ENCODE measurements around the gene KCTD6. TPM values are rescaled to one million over a fixed set of nuclear protein-coding genes. Genes with fewer than 3 reads are reported as not detected.

The KCTD6 gene
- total RNA-seq, 4 donors from 2014 or later, result 11.9 to 17.2 (median 14.6) TPM

GRCh38 chr3:58514405-58514804 is 22.5 kb downstream of the KCTD6 start:
- ATAC-seq (ENCODE audit: low FRiP score) (no peak), DNase-seq (ENCODE audit: low spot score) (no peak)
- TF ChIP-seq, protein P1, sequence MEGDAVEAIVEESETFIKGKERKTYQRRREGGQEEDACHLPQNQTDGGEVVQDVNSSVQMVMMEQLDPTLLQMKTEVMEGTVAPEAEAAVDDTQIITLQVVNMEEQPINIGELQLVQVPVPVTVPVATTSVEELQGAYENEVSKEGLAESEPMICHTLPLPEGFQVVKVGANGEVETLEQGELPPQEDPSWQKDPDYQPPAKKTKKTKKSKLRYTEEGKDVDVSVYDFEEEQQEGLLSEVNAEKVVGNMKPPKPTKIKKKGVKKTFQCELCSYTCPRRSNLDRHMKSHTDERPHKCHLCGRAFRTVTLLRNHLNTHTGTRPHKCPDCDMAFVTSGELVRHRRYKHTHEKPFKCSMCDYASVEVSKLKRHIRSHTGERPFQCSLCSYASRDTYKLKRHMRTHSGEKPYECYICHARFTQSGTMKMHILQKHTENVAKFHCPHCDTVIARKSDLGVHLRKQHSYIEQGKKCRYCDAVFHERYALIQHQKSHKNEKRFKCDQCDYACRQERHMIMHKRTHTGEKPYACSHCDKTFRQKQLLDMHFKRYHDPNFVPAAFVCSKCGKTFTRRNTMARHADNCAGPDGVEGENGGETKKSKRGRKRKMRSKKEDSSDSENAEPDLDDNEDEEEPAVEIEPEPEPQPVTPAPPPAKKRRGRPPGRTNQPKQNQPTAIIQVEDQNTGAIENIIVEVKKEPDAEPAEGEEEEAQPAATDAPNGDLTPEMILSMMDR (IDR thresholded peaks at IDR 0.05), result no peak

DNA sequence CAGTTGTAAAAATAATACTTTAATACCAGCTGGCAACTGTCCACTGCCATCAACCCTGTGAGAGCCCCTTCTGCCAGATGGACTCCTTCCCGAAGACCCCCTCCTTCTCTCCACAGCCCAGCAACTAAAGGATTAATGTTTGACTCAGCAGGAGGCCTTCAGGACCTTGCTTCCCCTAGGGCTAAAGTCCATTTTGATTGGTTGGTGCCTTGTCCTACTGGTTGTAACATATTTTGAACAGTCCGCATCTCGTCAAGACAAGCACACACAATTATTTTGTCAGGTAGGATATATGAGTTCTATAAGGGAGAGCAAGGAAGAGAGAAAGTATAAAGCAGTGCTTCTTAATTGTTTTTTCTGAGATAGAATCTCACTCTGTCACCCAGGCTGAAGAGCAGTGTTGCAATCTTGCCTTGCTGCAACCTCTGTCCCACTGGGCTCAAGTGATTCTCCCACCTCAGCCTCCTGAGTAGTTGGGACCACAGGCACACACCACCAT is 26.4 kb downstream of the KCTD6 start:
- TF ChIP-seq, protein P1 (IDR thresholded peaks at IDR 0.05), result no peak
- ATAC-seq (ENCODE audit: low FRiP score) (no peak), DNase-seq (ENCODE audit: low spot score) (no peak)

DNA sequence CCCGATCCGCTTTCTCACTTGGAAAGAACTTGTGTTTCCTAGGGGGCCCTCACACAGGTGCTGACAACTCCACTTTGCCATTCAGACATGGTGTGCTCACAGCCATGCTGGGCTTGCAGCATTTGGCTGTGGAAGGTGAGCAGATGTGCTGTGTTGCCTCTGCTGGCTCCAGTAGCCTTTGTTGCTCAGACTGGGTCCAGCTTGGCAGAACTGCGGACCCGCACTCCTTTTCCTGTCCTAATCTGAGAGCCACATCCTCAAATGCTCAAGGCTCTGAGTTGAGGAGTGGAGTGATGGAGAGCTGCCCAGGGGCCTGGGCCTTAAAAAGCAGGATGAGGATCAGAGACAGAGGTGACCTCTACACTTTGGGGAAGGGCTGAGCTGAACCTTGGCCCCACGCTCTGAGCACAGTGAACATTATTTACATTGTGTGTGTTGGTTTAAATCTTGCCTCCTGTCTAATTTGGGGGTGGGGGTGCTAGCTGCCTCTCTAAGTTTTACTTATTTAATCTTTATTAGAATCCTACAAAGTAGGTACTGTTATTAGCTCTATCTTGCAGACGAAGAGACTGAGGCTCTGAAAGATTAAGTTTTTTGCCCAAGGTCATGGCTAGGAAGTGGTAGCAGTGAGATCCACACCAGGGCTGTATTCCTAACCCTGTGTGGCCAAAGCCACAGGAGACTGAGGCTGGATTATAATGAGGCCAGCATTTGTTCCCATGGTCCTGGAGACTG is 27.9 kb downstream of the KCTD6 start:
- no peak for ATAC-seq (ENCODE audit: low FRiP score)
- TF ChIP-seq, protein P1 (IDR thresholded peaks at IDR 0.05), result no peak
- DNase-seq (ENCODE audit: low spot score), result no peak

- DNase-seq (ENCODE audit: low spot score), result no peak
- ATAC-seq (ENCODE audit: low FRiP score), result no peak
- TF ChIP-seq, protein P1 (IDR thresholded peaks at IDR 0.05), result no peak
These were observed 28.8 kb downstream of the KCTD6 start for GRCh38 chr3:58520403-58521335.

DNA sequence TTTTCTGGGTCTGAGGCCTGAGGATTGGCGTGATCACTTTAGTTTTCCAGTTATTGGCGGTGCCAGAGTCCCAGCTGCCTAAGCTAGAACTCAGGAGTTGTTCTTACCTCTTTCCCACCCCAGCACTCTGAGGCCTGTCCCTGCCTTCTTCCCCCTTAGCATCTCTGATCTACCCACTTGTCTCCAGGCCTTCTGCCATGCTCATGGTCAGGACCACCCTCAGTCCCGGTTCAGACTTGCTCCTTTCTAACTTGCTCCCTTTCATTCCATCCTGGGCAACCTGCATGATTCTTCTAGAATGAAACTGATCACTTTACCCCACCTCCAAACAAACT is 29.4 kb downstream of the KCTD6 start:
- no peak for DNase-seq (ENCODE audit: low spot score)
- TF ChIP-seq, protein P1 (IDR thresholded peaks at IDR 0.05), result no peak
- ATAC-seq (ENCODE audit: low FRiP score), result no peak

DNA sequence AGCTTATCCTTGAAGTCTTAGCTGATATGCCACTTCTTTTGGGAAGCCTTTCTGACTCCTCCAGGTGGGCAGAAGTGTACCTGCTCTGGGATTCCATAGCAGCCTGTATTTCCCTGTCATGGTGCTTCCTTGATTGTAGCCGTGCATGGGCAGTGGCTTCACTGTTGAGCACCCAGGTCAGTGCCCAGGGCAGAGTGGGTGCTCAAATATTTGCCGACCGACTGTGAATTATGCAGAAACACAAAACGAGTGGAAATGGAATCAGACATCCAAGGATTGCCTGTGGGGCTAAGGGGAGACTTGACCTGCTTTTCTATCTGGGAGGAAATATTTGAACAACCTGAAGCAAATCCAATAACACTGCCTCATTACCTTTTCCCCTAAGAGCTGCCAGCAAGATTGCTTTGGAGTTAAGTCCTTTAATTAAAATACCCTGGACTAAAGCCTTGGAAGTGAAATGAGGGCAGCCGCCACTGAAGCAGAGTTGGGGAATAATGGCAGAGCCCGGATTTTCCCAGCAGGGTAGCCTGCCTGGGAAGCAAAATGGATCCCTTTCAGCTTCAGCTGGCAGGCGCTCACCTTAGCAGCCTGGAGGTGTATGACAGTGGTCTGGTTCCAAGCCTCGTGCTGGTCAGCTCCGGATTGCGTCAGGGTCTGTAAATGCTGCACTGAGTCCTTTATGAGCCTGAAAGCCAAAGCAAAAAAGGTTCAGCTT is 30.2 kb downstream of the KCTD6 start:
- no peak for ATAC-seq (ENCODE audit: low FRiP score)
- TF ChIP-seq, protein P1 (IDR thresholded peaks at IDR 0.05), result no peak
- no peak for DNase-seq (ENCODE audit: low spot score)

Data from omental fat pad (tissue), 4 donors.